Measurements from ENCODE around the gene PTGFRN.

GRCh38 chr1:117032266-117032665, 122.5 kb downstream of the PTGFRN start:
- no peak for TF ChIP-seq SP1 (IDR thresholded peaks at IDR 0.05)
- TF ChIP-seq SP1 (CRISPR knock-in tag; IDR thresholded peaks at IDR 0.05) = no peak
- TF ChIP-seq ATF7-NPFF (CRISPR knock-in tag; IDR thresholded peaks at IDR 0.05; ENCODE audit: low read depth) = no peak
- TF ChIP-seq ZNF576 (CRISPR knock-in tag; IDR thresholded peaks at IDR 0.05) = no peak
- no peak for TF ChIP-seq KMT2B (CRISPR knock-in tag; IDR thresholded peaks at IDR 0.05)
- TF ChIP-seq SIX4 (CRISPR knock-in tag; IDR thresholded peaks at IDR 0.05) = no peak

Measured in HepG2 (cell line).